HG03378 (cell line): ENCODE results near the gene SYP.
"Not testable (repeated sequence)": the region's sequence is repeated elsewhere in the genome, so short reads cannot be mapped to it uniquely, and the experiment has no call there.

Source experiments
- ATAC-seq: cut with Tn5 transposase; IDR thresholded peaks from one replicate; pipeline ENCODE4 v1.9.1; 2021; ENCODE audit warnings: mild to moderate bottlenecking, moderate library complexity; ENCODE audit not compliant: unreplicated experiment

The SYP gene

DNA sequence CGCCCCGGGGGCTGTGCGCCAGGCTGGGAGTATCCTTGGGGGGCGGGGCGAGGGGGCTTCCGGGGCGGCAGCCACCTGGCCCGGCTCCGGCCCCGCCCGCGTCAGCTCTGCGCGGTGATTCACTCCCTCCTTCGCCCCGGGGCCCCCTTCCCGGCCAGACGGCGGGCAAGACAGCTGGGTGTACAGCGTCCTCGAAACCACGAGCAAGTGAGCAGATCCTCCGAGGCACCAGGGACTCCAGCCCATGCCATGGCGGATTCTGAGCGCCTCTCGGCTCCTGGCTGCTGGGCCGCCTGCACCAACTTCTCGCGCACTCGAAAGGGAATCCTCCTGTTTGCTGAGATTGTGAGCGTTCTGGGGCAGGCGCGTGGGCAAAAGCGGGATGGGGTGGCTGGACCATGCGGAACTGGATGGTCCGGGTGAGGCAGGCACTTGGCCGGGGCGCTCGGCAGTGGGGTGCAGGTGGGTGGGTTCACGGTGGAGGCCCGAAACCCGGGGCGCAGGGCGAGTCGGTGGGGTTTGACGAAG lies 28.2 kb downstream of the SYP start, which contains the start of gene PLP2:
PLP2 (plus strand) TSS at position 147 of the 528 bp plus-strand sequence; CDS start at position 250, 103 bp downstream.
- ATAC-seq = no peak

DNA sequence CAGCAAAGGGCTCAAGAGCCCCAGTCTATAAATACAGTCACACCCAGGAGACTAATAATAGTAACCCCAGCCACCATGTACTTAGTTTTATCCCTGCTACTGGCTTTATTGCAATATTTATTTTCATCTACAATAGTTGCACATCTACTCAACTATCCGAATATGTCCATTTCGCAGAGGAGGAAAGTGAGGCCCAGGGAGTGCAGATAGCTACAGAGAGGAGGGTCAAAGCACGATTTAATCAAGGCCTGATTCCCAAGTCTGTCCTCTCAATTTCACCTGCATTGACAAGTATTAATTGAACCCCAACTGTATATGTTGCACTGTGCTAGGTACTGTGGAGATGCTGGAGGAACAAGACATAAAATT lies 32.3 kb downstream of the SYP start:
- no peak for ATAC-seq

DNA sequence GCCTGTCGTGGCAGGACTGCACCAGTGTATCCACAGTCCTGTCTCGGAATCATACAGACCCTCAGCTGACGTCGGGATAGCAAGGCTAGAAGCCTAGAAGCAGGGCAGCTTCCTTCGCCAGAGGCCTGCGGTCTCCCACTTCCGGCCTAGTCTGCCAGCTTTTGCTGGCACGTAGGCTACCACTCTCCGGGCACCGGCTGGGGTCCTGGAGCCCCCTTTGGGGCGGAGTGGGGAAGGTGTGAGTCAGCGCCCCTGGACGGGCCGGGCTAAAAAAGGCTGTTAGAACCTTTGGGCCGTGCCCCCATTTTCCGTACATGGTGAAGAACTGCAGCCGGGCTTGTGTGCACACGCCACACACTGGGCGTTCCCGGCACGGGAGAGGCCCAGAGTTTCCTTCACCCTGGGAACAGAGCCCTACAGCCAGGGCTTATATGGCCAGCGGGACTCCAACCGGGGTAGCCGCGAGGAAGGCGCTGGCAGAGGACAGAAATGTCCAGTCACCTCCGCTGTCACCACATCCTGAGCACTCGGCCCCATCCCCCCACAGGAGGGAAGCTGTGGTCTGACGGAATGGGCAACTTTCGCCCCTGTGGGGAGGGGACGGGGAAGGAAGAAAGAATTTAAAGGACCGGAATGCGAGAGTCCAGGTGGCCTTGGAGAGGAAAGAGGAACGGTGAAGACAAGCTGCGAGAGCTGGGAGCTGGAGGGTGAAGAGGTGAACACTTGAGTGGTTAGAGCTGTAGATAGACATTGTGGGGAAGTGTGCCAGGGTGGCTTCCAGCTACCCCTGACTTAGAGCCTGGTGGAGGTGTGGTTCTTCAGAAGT lies 32.9 kb downstream of the SYP start:
- peak; percentile 32 for ATAC-seq

GRCh38 chrX:49165901-49166881 lies 33.8 kb downstream of the SYP start:
- peak; percentile 42 for ATAC-seq

DNA sequence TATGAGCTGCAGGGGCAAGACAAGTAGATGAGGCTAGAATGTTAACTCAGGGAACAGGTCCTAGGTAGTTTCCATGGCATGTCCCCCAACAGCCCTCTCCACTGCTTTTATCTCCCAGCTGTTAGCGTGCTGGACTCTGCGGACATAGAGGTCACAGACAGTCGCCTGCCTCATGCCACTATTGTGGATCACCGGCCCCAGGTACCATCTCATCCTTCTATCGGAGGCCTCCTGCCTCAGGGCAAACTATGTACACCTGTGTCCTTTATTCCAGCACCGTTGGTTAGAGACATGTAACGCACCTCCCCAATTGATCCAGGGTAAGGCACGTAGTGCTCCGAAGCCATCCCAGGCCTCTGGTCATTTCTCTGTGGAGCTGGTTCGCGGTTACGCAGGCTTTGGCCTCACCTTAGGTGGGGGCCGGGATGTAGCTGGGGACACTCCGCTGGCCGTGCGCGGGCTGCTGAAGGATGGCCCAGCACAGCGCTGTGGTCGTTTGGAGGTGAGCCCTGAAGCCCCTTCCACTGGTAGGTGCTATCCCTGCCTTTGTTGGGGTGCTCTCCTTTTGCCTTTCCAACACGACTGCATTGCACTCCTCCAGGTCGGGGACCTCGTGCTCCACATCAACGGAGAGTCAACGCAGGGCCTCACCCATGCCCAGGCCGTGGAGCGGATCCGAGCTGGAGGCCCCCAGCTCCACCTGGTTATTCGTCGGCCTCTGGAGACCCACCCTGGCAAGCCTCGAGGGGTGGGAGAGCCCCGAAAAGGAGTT lies 35.2 kb downstream of the SYP start:
- ATAC-seq = no peak

- ATAC-seq = no peak
Observed at GRCh38 chrX:49163555-49164419, 36.2 kb downstream of the SYP start.

DNA sequence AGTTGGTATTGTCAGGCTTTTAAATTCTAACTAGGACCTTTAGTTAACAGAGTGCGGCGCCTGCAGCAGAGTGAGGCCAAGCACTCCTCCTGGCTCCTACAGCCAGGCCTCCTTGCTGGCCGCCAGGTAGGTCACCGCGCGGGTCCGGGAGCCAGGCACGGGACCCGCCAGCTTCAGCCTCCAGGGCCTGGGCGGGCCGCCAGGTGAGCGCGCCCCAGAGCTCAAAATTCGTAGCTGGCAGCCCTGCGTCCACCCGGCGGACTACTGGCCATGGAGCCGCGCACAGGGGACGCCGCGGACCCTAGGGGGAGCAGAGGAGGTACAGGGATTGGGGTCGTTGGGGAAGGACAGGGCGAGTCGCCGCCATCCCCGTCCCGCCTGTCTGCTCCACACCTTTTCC lies 37.4 kb downstream of the SYP start, which contains the start of gene MAGIX:
MAGIX (plus strand) TSS at position 139 of the 400 bp plus-strand sequence; CDS start at position 271, 132 bp downstream.
- no peak for ATAC-seq

DNA sequence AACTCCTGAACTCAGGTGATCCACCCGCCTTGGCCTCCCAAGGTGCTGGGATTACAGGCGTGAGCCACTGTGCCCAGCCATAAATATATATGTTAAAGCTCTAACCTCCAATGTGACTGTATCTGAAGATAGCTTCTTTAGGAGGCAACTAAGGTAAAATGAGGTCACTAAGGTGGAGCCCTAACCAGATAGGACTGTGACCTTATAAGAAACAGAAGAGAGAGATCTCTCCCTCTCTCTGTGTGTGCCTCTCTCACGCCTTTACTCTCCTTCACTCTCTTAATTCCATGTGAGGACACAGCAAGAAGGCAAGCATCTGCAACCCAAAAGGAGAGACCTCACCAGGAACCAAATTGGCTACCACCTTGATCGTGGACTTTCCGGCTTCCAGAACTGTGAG lies 38.4 kb downstream of the SYP start:
- ATAC-seq = no peak

DNA sequence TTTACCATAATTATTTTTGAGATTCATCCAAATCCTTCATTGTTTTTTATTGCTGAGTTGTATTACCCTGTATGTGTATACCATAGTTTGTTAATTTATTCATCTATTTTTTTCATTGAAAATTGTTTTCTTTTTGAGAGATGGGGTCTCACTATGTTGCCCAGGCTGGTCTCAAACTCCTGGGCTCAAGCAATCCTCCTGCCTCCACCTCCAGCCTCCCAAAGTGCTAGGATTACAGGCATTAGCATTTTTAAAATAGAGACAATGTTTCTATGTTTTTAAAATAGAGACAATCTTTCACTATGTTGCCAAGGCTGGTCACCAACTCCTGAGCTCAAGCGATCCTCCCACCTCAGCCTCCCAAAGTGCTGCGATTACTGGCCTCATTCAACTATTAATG lies 39.1 kb downstream of the SYP start:
- ATAC-seq = no peak

- no peak for ATAC-seq
Observed at GRCh38 chrX:49157194-49157593, 42.8 kb downstream of the SYP start.

DNA sequence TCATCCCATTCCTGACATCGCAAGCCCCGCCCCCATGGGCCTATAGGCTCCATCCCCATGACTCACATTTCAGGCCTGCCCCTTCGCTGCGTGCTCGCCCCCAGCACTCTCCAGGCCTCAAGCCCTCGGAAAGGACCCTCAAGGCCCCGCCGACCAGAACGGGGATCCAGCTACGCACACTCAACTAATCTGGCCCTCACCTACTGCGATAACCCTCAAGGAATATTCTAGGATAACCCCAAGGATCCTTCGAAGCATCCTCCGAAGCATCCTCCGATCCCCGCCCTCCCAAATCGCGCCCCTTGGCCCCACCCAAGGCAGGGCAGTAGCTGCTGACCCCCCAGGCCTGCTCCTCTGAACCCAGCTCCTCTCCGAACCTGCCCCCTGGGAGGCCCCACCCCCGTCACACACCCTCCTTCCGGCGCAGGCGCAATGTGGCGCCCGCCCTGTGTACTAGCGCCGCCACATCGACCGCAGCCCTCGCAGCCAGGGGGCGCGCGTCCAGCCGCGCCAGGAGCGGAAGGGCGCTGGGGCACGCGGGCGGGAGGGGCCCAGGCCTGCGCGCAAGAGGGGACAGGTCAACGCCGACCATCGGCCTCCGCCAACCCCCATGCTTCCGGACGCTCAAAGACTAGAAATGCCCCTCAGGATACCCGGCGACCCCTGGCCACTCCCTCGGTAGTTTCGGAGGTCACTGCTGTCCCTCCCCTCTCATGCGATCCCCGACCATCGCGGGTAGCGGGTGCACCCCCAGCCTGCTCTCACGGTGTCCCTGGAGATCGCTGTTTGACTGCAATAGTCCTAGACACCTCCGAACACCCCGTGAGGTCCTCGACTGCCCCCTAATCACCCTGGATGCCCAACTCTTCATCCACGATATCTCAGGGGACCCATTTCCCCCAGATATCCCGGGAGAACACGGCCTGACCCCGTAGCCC lies 43.8 kb downstream of the SYP start:
- peak; percentile 67 for ATAC-seq

GRCh38 chrX:49155243-49155899 lies 44.6 kb downstream of the SYP start:
- ATAC-seq = peak; percentile 8

GRCh38 chrX:49153467-49153866 lies 46.5 kb downstream of the SYP start:
- no peak for ATAC-seq

DNA sequence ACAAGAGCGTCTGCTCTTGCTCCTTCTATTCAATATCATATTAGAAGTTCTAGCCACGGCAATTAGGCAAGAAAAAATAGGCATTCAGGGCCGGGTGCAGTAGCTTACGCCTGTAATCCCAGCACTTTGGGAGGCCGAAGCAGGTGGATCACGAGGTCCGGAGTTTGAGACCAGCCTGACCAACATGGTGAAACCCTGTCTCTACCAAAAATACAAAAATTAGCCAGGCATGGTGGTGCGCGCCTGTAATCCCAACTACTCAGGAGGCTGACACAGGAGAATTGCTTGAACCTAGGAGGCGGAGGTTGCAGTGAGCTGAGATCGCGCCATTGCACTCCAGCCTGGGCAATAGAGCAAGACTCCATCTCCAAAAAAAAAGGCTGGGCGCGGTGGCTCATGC lies 50.7 kb downstream of the SYP start:
- not testable (repeated sequence) for ATAC-seq

DNA sequence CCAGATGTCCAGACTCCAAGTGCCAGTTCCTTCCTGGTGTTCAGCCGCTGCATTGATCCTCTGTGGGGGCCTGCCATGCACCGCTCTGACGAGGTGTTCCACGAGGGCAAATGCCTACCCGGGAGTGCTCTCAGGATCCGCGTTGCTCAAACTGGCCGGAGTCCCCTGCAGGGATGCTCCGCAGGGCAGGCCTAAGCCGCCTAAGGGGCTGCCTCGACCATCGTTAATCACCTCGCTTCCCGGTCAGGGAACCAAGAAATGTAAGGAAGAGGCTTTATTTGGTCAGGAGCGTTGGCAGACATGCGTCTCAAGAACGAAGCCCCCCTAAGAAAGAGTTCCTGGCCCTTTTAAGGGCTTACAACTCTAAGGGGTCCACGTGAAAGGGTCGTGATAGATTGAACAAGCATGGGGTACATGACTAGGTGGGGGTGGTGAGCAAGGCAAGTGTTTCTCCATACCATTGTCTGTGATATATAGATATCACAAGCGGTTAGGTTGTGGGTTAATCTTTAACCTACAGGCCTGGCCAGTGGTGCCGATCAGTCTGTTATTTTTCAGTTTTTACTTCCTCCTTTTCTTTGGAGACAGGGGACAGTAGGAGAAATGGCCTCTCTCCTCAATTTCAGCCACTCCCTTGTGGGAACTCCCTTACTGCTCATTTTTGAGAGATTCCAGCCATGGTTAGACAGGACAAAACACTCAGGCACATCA lies 51.4 kb downstream of the SYP start:
- not testable (repeated sequence) for ATAC-seq

DNA sequence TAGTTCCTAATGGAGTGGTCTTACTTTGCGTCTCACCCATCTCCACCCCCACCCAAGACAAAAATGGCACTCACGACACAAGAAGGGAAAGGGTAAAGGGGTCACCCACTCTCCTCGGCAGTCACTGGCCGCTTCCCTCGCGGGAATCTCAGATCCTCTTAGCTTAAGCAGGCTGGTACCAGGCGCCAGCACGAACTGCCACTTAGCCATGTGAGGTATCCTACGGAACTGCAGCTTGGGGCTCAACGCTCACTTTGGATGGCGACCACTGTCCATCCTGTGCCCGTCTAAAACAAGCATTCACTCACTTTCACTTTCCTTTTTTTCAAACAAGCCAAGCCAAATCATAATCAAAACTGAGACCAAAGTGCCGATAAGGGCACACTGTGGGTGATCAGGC lies 52.1 kb downstream of the SYP start:
- no peak for ATAC-seq

DNA sequence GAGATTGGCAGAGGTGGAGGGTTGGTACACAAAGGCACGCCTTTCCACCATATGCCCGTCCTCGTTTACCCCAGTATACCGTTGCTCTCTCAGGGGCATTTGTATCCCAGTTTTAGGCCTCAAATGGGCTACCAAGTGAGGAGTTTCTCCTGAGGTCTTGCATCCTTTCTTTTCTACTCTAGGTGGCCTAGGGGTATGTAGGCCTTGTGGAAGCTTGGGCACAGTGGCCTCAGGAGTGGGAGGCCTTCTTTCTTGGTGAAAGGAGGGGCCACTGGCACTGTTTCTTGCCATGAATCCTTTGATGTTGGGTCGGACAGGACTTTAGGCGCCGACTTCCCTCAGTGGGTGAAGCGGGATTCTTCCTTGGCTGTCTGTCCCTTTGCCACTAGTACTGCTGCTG lies 52.7 kb downstream of the SYP start:
- ATAC-seq = no peak
